T-helper 9 cell (primary cell): ENCODE data around the gene UBE2E2.

Experiments
- DNase-seq: peaks from one replicate; pipeline ENCODE4 v3.0.0-alpha.2; 2020

Gene UBE2E2

DNA sequence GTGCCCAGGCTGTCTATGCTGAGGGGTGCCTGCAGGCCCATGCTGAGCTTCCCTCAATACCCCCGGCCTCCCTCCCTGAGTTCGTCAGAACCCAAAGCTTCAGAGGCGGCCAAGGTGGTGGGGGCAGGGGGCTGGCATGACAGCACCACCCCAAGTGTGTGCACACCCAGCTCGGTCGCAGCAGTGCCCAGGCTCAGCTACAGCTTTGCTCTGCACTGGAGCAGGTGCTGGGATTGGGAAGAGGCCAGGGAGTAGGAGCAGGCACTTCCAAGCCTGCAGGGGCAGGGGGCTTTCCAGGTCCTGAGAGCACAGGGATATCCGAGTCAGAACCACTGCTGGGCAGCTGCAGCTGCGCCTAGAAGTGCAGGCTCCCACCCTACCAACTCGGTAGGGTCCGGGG is 283.9 kb downstream of the UBE2E2 start:
- no peak for DNase-seq

DNA sequence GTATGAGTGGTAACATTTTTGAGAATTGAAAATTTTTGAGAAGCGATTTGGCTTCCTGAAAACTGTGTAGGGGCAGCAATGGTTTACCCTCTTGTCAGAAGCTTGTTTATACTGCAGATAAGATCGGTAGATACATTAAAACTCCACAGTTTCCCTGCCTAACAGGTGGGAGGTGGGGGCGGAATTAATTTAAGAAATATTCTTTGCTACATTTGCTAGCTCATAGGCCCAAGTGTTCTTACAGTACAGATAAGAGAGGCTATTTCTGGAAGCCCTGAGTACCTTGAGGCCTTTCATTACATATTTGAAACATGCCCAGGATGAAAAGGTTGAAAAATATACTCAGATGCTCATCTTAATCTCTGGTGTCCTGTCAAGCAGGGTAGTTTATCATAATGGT is 285.5 kb downstream of the UBE2E2 start:
- no peak for DNase-seq

DNA sequence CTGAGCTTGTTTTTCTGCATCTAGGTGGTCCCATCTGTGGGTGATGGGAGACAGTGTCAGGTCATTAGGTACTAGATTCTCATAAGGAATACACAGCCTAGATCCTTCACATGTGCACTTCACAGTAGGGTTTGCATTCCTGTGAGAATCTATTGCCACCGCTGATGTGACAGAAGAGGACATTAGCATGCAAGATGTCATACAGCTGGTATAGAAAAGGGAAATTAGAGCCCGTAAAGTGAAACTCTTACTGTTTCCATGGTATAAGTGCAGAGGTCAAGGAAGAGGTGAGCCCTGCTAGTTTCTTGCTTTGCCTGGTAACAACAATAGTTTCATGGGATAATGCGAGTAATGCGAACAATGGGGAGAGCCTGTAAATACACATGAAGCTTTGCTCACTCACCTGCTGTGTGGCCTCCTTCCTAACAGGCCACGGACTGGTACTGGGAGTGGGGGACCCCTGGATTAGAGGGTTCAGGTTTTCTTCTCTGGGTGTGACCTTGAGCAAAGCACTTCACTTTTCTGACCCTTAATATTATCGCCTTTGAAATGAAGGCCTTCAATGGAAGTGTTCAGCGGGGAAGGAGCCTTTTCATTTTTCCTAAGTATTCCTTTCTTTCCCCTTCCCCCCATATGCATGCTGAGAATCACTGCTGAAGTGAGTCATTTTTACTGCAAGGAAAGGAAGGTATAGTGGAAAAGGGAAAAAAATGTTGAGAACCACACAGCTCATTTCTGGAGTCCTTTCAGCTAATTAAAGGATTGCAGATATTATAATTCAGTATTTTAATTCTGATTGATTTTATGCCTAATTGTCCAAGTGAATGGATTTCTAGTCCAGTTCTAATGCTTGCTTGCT is 286.4 kb downstream of the UBE2E2 start:
- DNase-seq = no peak

DNA sequence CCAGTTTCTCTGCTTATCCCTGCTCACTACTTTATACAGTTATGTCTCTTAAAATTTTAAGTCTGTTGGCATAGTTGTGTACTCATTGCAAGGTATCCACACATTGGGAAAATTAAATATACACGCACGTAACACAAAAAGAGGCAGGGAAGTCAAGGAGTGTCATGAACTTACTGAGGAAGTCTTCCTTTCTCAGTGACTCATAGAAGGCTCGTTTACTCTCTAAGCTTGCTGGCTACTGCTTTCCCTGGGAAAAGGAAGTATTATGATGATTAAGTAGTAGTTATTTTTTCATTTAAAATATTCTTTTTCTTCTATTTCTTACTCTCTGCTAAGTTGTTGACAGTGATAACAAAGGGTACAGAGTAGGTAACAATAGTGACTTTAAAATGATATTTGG is 287.3 kb downstream of the UBE2E2 start:
- DNase-seq = no peak

DNA sequence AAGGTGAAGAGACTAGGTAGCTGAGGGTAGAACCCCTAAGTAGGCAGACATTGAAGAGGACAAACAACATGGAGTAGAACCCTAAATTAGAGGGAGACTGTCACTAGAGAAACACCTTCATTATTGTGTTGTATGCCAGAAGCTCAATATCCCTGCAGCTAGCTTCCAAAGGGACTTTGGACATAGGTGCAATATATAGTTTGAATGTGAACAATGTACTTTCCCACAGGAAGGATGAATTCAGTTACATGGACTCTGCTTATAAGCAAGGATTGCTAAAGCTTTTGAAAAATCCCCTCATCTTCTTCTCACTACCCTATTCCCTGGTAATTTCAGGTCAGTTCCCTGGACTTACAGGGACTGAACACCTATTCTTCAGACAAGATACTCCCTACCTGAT is 288.9 kb downstream of the UBE2E2 start:
- DNase-seq = no peak

DNA sequence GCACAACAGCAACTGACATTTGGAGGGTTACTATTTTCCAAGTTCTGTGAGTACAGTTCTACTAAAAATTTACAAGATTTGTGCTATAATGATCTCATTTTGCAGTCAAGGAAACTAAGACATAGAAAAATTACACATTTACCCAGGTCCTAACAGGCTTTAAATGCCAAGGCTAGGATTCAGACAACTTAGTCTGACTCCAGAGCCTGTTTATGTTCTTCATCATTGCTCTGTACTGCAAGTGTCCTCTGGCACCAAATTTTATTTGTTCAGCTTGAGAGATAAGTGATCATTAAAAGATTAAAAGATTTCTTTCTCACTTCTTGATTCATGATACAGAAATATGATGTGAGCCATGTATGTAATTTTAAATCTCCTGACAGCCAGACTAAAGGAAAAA is 290.8 kb downstream of the UBE2E2 start:
- no peak for DNase-seq

DNA sequence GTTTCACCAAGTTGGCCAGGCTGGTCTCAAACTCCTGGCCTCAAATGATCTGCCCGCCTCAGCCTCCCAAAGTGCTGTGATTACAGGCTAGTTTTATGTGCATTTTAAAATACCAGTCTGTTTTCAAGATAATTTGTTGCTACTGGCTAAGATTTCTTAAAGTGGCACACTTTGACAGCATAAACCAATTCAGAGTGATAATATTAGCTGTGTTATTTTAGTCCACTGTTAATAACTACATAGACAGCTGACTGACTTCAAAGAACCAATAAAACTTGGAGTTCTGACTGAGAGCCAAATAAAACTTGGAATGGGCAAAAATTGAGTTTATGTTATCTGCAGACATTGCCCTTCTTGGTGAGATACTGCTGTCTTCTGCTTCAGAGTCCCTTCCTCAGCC is 291.8 kb downstream of the UBE2E2 start:
- no peak for DNase-seq

DNA sequence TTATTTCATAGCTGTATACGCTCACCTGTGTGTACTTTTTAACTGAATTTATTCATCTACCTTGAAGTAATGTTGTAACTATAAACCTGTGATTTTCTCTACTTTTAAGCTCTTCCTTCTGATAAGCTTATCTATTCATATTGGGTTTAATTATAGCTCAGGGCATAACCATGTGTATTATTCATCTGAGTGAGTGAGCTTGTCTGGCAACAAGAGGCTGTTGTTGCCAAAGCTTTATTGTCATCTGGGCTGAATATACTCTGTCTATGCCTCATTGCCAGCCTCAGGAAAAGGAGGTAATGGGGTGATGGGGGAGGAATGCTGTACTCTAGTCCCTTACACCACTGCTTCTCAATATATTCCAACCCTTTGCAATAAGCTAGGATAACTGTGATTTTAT is 292.4 kb downstream of the UBE2E2 start:
- no peak for DNase-seq

DNA sequence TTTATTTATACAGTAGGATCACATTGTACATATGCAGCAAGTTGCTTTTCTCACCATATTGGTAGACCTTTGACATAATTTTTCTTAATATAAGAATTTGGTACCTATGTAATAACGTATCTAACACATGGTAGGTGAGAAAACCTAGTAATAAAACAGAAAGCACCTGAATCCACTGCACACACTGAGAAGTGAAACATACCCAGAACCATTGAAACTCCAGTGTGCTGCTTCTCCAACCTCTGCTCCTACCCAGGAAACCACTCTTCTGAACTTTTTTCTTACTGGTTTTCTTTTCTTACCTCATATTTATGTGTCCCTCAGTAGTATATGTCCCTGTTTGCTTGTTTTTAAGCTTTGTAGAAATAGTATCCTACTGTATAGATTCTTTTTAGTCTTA is 293.0 kb downstream of the UBE2E2 start:
- no peak for DNase-seq

DNA sequence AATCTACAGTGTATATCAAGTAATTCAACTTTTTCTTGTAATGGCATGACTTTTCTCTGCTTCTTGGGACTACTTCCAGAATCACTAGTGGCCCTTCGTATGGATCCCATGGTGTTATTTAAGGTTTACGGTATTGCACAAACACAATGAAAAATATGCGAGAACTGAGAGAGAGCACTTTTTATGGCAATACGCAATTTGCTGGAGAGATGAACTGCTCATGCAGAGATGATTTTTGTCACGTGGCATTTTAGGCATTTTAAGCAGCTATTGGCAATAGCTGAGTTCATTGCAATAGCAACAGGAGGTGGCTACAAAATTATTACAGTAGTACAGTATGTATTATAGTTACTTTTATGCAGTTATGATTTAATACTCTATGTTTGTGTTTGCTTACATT is 294.0 kb downstream of the UBE2E2 start:
- DNase-seq = no peak

DNA sequence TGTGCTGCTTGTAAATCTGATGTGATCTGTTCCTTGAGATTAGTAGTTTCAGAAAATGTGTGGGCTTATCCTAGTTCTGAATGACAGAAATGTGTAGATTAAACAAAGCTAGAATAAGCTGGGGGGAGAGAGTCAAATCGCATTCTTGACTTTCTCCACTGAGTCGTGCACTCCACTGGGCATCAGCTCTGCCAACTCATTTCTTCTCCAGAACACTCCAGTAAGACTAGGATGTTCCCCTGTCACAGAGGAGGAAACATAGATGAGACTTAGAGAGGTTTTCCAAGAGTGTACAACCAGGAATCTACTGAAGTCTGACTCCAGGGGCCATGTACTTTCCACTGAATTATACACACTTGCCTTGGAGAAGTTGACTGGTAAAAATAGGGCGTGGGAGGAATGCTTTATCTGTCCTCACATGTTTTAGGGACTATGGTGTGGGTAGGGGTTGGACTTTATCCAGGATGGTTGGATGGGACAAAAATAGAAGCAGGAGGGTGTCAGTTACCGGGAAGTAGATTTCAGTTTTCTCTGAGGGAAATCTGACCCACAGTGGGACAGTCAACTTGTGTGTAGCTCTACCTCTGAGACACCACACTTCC is 298.2 kb downstream of the UBE2E2 start:
- no peak for DNase-seq

DNA sequence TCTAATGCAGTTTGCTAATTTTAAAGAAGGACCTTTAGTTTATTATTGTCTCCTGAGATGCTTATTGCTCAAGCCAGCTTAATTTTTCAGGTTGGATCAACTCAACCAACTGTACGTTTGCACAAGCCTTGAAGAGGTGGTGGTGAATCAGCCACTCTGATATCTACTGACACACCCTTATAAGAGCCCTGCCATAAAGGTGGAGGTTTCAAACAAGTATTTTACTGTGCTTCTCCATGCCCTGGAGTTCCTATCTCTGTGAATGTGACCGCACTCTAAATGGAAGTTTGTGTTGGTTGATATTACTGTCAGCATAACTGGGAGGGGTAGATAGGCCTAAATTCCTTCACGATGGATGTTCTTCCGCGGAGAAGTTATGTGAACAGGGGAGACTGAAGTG is 305.3 kb downstream of the UBE2E2 start:
- DNase-seq = no peak

DNA sequence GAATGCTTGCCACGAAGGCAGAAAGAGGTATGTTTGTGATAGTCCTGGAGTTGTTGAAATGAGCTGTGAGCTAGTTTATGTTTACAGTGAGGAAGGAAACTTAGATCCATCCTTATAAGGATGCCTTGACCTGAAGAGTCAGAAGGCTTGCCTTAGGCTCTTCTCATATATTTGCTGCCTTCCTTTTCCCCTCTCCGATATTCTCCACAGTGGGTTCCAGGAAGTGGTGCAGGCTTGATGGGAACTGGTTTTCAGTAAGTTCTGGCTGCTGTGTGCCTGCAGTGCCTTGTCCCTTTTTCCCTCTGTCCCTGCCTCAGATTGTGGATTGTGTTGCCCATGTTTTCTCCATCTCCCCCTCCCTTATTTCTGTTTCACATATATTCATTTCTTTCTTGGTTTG is 315.3 kb downstream of the UBE2E2 start:
- no peak for DNase-seq

DNA sequence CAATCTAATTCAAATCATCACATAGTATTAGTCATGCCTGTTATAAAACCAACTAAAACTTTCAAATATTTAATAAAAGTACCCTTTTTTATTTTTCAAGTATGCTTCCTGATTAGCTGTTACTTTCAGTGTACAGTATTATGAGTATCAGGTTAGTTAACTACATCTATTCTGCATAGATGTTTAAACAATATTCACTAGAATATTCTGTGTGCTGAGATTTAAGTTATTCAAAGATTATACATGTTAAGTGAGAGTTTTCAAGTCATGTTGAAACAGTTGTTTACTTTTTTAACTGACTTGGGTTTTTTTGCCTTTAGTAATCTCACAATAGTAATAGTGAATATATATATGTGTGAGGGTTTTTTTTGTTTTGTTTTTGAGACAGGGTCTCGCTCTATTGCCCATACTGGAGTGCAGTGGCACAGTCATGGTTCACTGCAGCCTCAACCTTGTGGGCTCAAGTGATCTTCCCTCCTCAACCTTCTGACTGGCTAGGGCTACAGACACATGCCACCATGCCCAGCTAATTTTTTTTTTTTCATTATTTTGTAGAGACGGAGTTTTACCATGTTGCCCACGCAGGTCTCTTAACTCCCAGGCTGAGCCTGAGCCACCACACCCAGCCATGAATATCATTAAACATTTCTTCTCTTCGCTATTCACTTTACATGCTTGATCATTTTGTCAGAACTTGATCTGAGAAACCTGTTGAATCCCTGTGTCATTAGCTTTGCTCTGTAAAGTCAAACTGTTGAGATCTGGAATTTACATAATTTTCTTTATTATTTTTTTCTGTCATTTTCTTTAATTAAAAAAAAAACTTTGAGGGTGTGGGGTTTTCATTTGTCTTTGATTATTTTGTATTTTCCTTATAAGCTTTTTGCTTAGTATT is 316.4 kb downstream of the UBE2E2 start:
- DNase-seq = no peak

DNA sequence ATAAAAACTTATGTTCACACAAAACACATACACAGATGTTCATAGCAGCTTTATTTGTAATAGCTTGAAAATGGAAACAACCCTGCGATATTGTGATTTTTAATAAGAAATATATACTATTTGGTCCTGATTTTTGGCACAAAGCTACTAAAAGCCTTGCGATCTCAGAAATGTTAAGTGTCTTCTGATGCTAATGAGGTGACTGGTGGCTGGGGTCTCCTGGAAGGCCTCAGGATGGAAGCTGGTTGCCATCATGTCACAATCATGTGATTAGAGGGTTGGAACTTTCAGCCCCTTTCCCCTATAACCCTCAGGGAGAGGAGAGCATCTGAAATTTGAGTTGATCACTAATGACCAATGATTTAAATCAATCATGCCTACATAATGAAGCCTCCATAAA is 324.2 kb downstream of the UBE2E2 start:
- DNase-seq = no peak

DNA sequence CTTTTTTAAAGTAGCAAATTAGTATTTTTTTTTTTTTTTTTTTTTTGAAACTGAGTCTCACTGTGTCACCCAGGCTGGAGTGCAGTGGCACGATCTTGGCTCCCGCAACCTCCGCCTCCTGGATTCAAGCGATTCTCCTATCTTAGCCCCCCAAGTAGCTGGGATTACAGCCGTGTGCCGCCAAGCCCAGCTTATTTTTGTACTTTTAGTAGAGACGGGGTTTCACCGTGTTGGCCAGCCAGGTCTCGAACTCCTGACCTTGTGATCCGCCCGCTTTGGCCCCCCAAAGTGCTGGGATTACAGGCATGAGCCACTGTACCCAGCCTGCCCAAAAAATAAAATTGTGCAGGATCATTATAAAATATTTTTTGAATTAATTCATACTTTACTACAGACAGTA is 330.5 kb downstream of the UBE2E2 start:
- DNase-seq = no peak

DNA sequence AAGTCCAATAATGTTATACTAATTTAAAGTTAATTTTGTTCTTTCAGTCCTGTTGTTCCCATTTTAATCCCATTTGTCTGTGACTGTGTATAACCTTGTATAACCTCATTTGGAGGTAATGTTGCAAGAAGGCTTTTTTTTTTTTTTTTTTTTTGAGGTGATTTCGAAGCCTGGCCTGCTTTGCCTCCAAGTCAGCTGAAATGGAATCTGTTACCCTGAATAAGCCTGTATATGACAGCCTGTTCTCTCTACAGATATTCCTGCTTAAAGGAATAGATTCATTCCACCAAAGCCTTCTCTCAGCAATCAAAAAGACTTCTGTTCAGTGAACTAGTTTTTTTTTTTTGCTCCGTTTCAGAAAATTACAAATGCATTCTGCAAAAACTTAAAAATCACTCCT is 330.9 kb downstream of the UBE2E2 start:
- no peak for DNase-seq

DNA sequence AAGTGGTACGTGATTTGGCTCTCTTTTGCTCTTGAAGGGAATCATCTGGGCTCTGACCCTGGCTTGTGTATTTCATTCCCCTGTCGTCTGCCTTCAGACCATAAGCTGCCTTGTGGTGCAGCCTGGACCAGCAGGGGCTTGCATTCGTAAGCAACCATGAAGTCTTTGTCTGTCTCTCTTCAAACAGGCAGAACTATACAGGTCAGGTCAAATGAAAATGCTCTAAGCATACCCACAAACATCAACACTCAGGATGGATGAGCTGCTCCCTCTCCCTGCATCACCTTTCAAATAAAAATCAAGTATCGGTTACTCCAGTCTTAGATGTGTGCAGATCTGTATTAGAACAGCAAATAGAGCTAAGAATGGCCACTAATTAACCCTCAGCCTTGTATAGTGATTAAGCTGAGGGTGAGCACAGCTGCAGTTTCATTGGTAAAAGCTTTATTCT is 334.0 kb downstream of the UBE2E2 start:
- DNase-seq = no peak

DNA sequence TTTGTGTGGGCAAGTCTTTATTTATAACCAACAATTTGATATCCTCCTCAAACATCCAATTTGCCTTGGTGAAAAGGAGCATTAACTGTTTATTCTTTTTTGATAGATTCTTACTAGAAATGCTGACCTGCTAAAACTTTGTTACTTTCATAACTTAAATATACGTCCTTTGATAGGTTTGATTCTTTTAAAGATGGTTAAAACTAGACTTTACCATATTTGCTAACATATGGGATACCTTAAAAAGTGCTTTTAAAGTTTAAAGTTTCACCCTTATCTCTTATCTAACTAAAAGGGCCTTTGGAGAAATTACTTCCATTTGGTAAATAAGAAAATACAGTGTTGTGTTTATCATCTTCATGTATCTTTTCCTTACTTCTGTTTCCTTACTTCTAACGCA is 336.1 kb downstream of the UBE2E2 start:
- DNase-seq = no peak

DNA sequence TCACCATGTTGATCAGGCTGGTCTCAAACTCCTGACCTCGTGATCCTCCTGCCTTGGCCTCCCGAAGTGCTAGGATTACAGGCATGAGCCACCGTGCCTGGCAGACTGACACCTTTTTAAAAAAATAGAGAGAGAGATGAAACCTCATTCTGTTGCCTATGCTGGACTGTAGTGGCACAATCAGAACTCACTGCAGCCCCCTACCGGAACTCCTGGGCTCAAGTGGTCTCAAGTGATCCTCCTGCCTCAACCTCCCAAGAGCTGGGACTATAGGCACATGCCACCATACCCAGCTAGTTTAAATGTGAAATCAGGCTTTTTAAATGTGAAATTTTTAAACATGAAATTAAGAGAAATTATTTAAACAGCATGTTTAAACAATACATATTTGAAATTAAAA is 337.5 kb downstream of the UBE2E2 start:
- no peak for DNase-seq

DNA sequence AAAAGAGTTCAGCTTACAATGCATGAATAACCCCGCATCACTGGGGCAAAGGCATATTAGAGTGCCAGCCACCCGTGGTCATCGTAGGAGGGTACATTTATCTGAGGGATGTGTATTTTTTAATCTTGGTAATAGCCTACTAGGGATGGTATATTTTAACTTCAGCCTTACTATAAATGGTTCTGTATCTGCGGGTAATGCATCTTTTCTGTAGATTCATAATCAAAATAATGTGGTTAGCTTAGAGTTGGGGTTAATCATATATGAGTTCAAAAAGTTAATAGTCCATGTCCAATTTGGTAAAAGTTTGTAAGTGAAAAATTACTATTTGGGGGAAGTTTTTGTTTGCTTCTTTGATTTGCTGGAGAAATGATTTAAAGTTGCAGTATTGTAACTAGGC is 339.0 kb downstream of the UBE2E2 start:
- DNase-seq = no peak

DNA sequence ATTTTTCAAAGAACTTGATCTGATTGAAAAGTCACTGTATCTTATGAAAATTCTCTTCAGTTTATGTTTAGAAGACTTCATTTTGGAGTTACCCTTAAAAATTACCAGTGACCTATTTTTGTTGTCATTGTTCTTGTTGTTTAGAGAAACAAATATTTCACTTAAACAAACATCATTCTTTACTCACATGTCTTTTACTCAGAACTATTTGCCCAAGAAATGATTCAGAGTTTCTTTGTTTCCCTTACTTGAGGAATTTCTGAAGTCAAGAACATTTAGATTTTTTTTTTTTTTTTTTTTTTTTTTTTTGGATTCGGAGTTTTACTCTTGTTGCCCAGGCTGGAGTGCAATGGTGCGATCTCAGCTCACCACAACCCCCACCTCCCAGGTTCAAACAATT is 343.1 kb downstream of the UBE2E2 start:
- DNase-seq = no peak

DNA sequence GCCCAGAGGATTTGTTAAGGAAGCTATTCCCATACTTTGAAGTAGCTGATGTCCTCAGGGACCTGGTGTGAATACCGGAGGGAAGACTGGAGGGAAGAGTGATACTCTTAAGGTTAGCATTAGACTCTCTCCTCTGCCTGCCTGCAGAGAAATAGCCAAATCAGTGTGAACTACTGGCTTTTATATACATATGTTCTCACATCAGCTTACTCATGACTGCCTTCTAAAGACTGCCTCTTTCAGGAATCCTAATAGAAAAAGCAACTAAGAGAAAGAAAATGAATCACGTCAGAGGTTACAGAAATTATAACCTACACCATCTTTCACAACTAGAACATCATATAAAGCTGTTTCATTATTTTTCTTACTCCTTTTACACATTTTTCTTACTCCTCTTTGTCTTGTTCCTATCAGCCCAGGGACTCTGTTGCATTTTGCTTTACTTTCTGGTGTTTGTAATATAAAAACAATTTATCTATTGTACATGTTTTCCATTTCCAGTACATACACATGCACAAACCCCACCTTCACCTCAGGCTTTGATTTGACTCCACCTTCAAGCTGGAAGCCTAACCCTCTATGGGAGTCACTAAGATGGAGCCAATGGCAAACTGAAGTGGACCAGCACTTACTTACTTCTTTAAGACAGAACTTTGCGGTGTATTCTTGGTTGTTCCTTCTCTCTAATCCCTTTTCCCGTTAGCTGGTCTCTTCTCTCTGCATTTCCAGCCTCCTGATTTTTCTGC is 345.0 kb downstream of the UBE2E2 start:
- DNase-seq = no peak
